GM19324 (cell line): ENCODE data around the gene TFAM.

Source experiments
- ATAC-seq: cut with Tn5 transposase; IDR thresholded peaks from one replicate; pipeline ENCODE4 v1.9.1; 2021; ENCODE audit warnings: mild to moderate bottlenecking, moderate library complexity; ENCODE audit not compliant: unreplicated experiment, low FRiP score

TFAM gene

GRCh38 chr10:58384999-58385783 lies at the start of gene TFAM:
TSS of gene TFAM (plus strand) at chr10:58385410. CDS start at chr10:58385548, 138 bp downstream.
- ATAC-seq: peak; percentile 98

- ATAC-seq: no peak
These were observed 49.0 kb upstream of the TFAM start for GRCh38 chr10:58336242-58336641.

- no peak for ATAC-seq
These were observed 43.8 kb upstream of the TFAM start for GRCh38 chr10:58341422-58341821.

GRCh38 chr10:58341947-58342346 lies 43.3 kb upstream of the TFAM start:
- ATAC-seq: peak; percentile 68

GRCh38 chr10:58347967-58348366 lies 37.2 kb upstream of the TFAM start:
- no peak for ATAC-seq

- ATAC-seq: no peak
These were observed 36.6 kb upstream of the TFAM start for GRCh38 chr10:58348571-58349033.

- no peak for ATAC-seq
These were observed 35.2 kb upstream of the TFAM start for GRCh38 chr10:58350023-58350422.

GRCh38 chr10:58350619-58351323 lies 34.4 kb upstream of the TFAM start:
- ATAC-seq: no peak

- ATAC-seq: no peak
These were observed 33.3 kb upstream of the TFAM start for GRCh38 chr10:58351616-58352578.

GRCh38 chr10:58352956-58353610 lies 32.1 kb upstream of the TFAM start:
- ATAC-seq: no peak

- no peak for ATAC-seq
These were observed 28.5 kb upstream of the TFAM start for GRCh38 chr10:58356756-58357155.

GRCh38 chr10:58358314-58358933 lies 26.8 kb upstream of the TFAM start:
- ATAC-seq: no peak

GRCh38 chr10:58358947-58359346 lies 26.3 kb upstream of the TFAM start:
- no peak for ATAC-seq

- ATAC-seq: no peak
These were observed 25.7 kb upstream of the TFAM start for GRCh38 chr10:58359541-58359940.

GRCh38 chr10:58360412-58361004 lies 24.7 kb upstream of the TFAM start:
- ATAC-seq: no peak

- no peak for ATAC-seq
These were observed 23.9 kb upstream of the TFAM start for GRCh38 chr10:58361353-58361752.

GRCh38 chr10:58362027-58362789 lies 23.0 kb upstream of the TFAM start:
- ATAC-seq: no peak

- no peak for ATAC-seq
These were observed 18.1 kb upstream of the TFAM start for GRCh38 chr10:58367069-58367468.

- no peak for ATAC-seq
These were observed 13.7 kb upstream of the TFAM start for GRCh38 chr10:58371473-58371872.
